Measurements from ENCODE around the gene DRC3. TPM values are rescaled to one million over a fixed set of nuclear protein-coding genes. Genes with fewer than 3 reads are reported as not detected.

The DRC3 gene
- total RNA-seq, 1 experiment from 2014 or later = 1.6 TPM

- H3K4me1 Mint-ChIP-seq (ENCODE audit: low read depth, unreplicated experiment) = no peaks in the 10 kb centered on the region
- H3K4me3 Mint-ChIP-seq (ENCODE audit: unreplicated experiment) = no peak overlapping the region
- no peaks in the 10 kb centered on the region for H3K9me3 ChIP-seq
- CTCF ChIA-PET = no interaction called here
- no peaks in the 10 kb centered on the region for H3K36me3 Mint-ChIP-seq (ENCODE audit: insufficient read depth, unreplicated experiment)
- no peak overlapping the region for H3K27ac Mint-ChIP-seq (ENCODE audit: unreplicated experiment)
- intact Hi-C loops (cut with micrococcal nuclease; ENCODE audit: unreplicated experiment) = no loop called here
- no peaks in the 10 kb centered on the region for H3K27me3 ChIP-seq (replicated peaks; ENCODE audit: control insufficient read depth, insufficient read depth, low read length)
- BruUV-seq (replicated peaks) = no TSS peak
- no peaks in the 10 kb centered on the region for H3K36me3 ChIP-seq (ENCODE audit: control insufficient read depth, insufficient read depth, low read length)
- no peak for DNase-seq
- H3K27me3 Mint-ChIP-seq (ENCODE audit: insufficient read depth, unreplicated experiment) = no peaks in the 10 kb centered on the region
- H3K9me3 Mint-ChIP-seq (ENCODE audit: unreplicated experiment) = no peaks in the 10 kb centered on the region
- no peaks in the 10 kb centered on the region for H3K4me1 ChIP-seq
- TF ChIP-seq CTCF (IDR thresholded peaks at IDR 0.05; ENCODE audit: insufficient read depth in 1 of 2, low read depth in 1 of 2, low read length in 1 of 2, severe bottlenecking in 1 of 2, unreplicated experiment in 1 of 2) = no peak
- no peak overlapping the region for H3K4me3 ChIP-seq (ENCODE audit: low read depth, low read length)
- POLR2A ChIA-PET = no interaction called here
Measured at GRCh38 chr17:17998934-17999333, 26.3 kb downstream of the DRC3 start.

GRCh38 chr17:17999364-18000029, 26.8 kb downstream of the DRC3 start:
- CTCF ChIA-PET = no interaction called here

GRCh38 chr17:18000030-18000408, 27.4 kb downstream of the DRC3 start:
- Mint-ChIP-seq H3K4me3 (ENCODE audit: unreplicated experiment) (no peak overlapping the region), H3K9me3 (ENCODE audit: unreplicated experiment) (no peaks in the 10 kb centered on the region), H3K27ac (ENCODE audit: unreplicated experiment) (no peak overlapping the region), H3K36me3 (ENCODE audit: insufficient read depth, unreplicated experiment) (no peaks in the 10 kb centered on the region), H3K4me1 (ENCODE audit: low read depth, unreplicated experiment) (no peaks in the 10 kb centered on the region), H3K27me3 (ENCODE audit: insufficient read depth, unreplicated experiment) (no peaks in the 10 kb centered on the region)
- no peaks in the 10 kb centered on the region for H3K27me3 ChIP-seq (replicated peaks; ENCODE audit: control insufficient read depth, insufficient read depth, low read length)
- POLR2A ChIA-PET = no interaction called here
- DNase-seq = no peak
- TF ChIP-seq CTCF (IDR thresholded peaks at IDR 0.05; ENCODE audit: insufficient read depth in 1 of 2, low read depth in 1 of 2, low read length in 1 of 2, severe bottlenecking in 1 of 2, unreplicated experiment in 1 of 2) = no peak
- intact Hi-C loops (cut with micrococcal nuclease; ENCODE audit: unreplicated experiment) = no loop called here
- H3K4me3 ChIP-seq (ENCODE audit: low read depth, low read length) = no peak overlapping the region
- no peaks in the 10 kb centered on the region for H3K4me1 ChIP-seq
- BruUV-seq (replicated peaks) = no TSS peak
- no peaks in the 10 kb centered on the region for H3K9me3 ChIP-seq
- no peaks in the 10 kb centered on the region for H3K36me3 ChIP-seq (ENCODE audit: control insufficient read depth, insufficient read depth, low read length)
- CTCF ChIA-PET = no interaction called here

More at GRCh38 chr17:17999364-18000029, 26.8 kb downstream of the DRC3 start:
- H3K4me1 ChIP-seq = no peaks in the 10 kb centered on the region
- H3K27me3 ChIP-seq (replicated peaks; ENCODE audit: control insufficient read depth, insufficient read depth, low read length) = no peaks in the 10 kb centered on the region
- no peak overlapping the region for H3K27ac Mint-ChIP-seq (ENCODE audit: unreplicated experiment)
- H3K4me1 Mint-ChIP-seq (ENCODE audit: low read depth, unreplicated experiment) = no peaks in the 10 kb centered on the region
- no peak for DNase-seq
- no peak overlapping the region for H3K4me3 Mint-ChIP-seq (ENCODE audit: unreplicated experiment)
- no peak overlapping the region for H3K4me3 ChIP-seq (ENCODE audit: low read depth, low read length)
- no peak for TF ChIP-seq CTCF (IDR thresholded peaks at IDR 0.05; ENCODE audit: insufficient read depth in 1 of 2, low read depth in 1 of 2, low read length in 1 of 2, severe bottlenecking in 1 of 2, unreplicated experiment in 1 of 2)
- no peaks in the 10 kb centered on the region for H3K36me3 ChIP-seq (ENCODE audit: control insufficient read depth, insufficient read depth, low read length)
- H3K9me3 Mint-ChIP-seq (ENCODE audit: unreplicated experiment) = no peaks in the 10 kb centered on the region
- intact Hi-C loops (cut with micrococcal nuclease; ENCODE audit: unreplicated experiment) = no loop called here
- no TSS peak for BruUV-seq (replicated peaks)
- H3K9me3 ChIP-seq = no peaks in the 10 kb centered on the region
- no peaks in the 10 kb centered on the region for H3K27me3 Mint-ChIP-seq (ENCODE audit: insufficient read depth, unreplicated experiment)
- POLR2A ChIA-PET = no interaction called here
- H3K36me3 Mint-ChIP-seq (ENCODE audit: insufficient read depth, unreplicated experiment) = no peaks in the 10 kb centered on the region

Measured in Caco-2 (cell line).